NB4 (cell line): ENCODE measurements around the gene SLC6A2.

ENCODE experiments used
- MAX ChIP-seq: IDR thresholded peaks from 2 replicates; pipeline ENCODE4 v1.6.1; 2011; ENCODE audit warnings: low read depth, low read length
- MYC ChIP-seq: IDR thresholded peaks from 2 replicates; pipeline ENCODE4 v1.6.1; 2011; ENCODE audit warnings: low read depth, low read length
- POLR2A ChIP-seq: IDR thresholded peaks from 2 replicates; pipeline ENCODE4 v1.6.1; 2011; ENCODE audit warnings: mild to moderate bottlenecking; ENCODE audit not compliant: insufficient read length; ENCODE audit errors: extremely low read depth
- TF ChIP-seq, protein P1 (sequence below): IDR thresholded peaks from one replicate; pipeline ENCODE4 v1.5.1; 2012; ENCODE audit warnings: low read depth, low read length

DNA sequence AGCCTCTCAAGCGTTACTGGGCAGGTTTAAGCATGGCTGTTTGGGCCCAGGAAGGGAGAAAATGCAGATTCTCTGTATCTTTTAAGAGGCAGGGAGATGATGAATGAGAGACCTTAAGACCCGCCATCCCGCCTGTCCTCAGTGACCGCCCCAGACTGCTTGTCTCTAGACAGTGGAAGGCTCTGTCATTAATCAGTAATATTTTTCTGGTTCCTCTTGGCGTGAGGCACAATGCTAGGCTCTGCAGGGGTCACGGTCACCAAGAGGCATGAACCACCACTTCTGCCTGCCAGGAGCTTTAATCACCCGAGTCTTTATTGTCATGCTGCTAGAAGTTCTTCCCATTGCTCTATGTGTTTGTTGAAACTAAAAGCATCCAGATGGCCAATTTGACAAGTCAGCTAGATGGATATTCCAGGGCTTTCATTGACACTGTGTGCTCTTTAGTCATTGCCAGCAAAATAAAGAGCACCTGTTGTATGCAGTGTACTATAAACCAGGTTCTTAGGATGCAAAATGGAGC is 3.2 kb downstream of the SLC6A2 start:
- TF ChIP-seq, protein P1, sequence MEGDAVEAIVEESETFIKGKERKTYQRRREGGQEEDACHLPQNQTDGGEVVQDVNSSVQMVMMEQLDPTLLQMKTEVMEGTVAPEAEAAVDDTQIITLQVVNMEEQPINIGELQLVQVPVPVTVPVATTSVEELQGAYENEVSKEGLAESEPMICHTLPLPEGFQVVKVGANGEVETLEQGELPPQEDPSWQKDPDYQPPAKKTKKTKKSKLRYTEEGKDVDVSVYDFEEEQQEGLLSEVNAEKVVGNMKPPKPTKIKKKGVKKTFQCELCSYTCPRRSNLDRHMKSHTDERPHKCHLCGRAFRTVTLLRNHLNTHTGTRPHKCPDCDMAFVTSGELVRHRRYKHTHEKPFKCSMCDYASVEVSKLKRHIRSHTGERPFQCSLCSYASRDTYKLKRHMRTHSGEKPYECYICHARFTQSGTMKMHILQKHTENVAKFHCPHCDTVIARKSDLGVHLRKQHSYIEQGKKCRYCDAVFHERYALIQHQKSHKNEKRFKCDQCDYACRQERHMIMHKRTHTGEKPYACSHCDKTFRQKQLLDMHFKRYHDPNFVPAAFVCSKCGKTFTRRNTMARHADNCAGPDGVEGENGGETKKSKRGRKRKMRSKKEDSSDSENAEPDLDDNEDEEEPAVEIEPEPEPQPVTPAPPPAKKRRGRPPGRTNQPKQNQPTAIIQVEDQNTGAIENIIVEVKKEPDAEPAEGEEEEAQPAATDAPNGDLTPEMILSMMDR, result no peak
- TF ChIP-seq POLR2A, result no peak
- no peak for TF ChIP-seq MAX
- TF ChIP-seq MYC, result no peak
